ENCODE data around the gene KIF1B.
A peak's percentile ranks its signal among the peaks of the same experiment; 100 is the strongest.

Gene KIF1B

GRCh38 chr1:10396870-10397269, 186.5 kb downstream of the KIF1B start:
- POLR2A ChIA-PET = no interaction called here
- no peak for DNase-seq (ENCODE audit: extremely low spot score)
- CTCF ChIA-PET = no interaction called here
- TF ChIP-seq CTBP1 (IDR thresholded peaks at IDR 0.05; ENCODE audit: borderline replicate concordance) (no peak), L3MBTL2 (conservative IDR thresholded peaks at IDR 0.05) (no peak), NFRKB (IDR thresholded peaks at IDR 0.05) (no peak), FOXK2 (IDR thresholded peaks at IDR 0.05) (no peak), ARNT (IDR thresholded peaks at IDR 0.05) (no peak), BHLHE40 (IDR thresholded peaks at IDR 0.05; ENCODE audit: borderline replicate concordance) (no peak), PKNOX1 (IDR thresholded peaks at IDR 0.05) (no peak), LEF1 (IDR thresholded peaks at IDR 0.05; ENCODE audit: borderline replicate concordance) (no peak), ELF4 (IDR thresholded peaks at IDR 0.05) (no peak), TARDBP (IDR thresholded peaks at IDR 0.05) (no peak), HDGF (IDR thresholded peaks at IDR 0.05; ENCODE audit: borderline replicate concordance) (no peak), SP1 (IDR thresholded peaks at IDR 0.05) (no peak), ZNF384 (IDR thresholded peaks at IDR 0.05) (no peak)

GRCh38 chr1:10398278-10398733, 187.9 kb downstream of the KIF1B start:
- TF ChIP-seq FOXA1 (IDR thresholded peaks at IDR 0.05) = no peak
- TF ChIP-seq BHLHE40 (IDR thresholded peaks at IDR 0.05; ENCODE audit: borderline replicate concordance) = no peak
- TF ChIP-seq ZNF384 (IDR thresholded peaks at IDR 0.05) = no peak
- no peak for TF ChIP-seq FOXM1 (IDR thresholded peaks at IDR 0.05; ENCODE audit: borderline replicate concordance)
- no peak for TF ChIP-seq ARNT (IDR thresholded peaks at IDR 0.05)
- no peak for TF ChIP-seq FOXK2 (IDR thresholded peaks at IDR 0.05)
- TF ChIP-seq SUZ12 (IDR thresholded peaks at IDR 0.05) = no peak
- TF ChIP-seq HDGF (IDR thresholded peaks at IDR 0.05; ENCODE audit: borderline replicate concordance) = no peak
- TF ChIP-seq PKNOX1 (IDR thresholded peaks at IDR 0.05) = no peak
- no peak for TF ChIP-seq CTBP1 (IDR thresholded peaks at IDR 0.05; ENCODE audit: borderline replicate concordance)
- no peak for DNase-seq (ENCODE audit: extremely low spot score)
- CTCF ChIA-PET = interaction anchor here (0.6 kb wide), 1 partner anchor 22 kb away, joined by 3 read pairs; no protein-coding TSS in a partner anchor
- POLR2A ChIA-PET = interaction anchor here (0.6 to 1.8 kb wide), 4 partner anchors 10 to 189 kb away, joined by 3 to 10 read pairs (median 4); partner anchors contain the start of gene KIF1B

DNA sequence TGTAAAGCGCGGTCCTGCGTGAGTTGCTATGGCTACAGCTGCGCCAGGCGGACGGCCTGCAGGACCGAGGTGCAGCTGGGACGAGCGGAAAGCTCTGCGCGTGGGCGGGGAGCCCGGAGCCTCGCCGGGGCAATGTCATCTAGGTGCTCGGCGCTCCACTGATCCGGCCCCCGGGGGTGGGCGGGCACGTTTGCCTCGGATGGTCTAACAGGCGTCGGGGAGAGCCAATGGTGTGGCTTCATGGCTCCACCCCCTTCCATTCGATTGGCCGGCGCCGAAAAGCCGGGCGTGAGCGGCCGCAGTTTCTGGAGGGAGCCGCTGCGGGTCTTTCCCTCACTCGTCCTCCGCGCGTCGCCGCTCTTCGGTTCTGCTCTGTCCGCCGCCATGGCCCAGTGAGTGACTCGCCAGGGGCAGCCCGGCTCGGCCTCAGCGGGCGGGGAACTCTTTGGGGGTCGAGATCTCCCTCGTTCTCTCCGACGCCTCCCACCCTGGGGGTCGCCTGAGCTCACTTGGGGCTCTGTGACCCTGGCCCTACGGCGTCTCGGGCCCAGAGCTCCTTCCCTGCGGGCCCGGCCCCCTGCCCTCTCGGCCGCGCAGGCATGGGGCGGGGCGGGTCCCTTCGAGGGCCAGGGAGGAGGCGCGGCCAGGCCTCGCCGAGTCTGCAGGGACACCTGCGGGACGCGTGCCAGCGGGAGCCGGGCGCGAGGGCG, 188.5 kb downstream of the KIF1B start, which contains the start of gene PGD:
PGD (plus strand) TSS at position 331 of the 710 bp plus-strand sequence; CDS start at position 385, 54 bp downstream.
- CTCF ChIA-PET = interaction anchor here (0.6 kb wide), 2 partner anchors 23 to 25 kb away, joined by 3 read pairs; no protein-coding TSS in a partner anchor
- peak; percentile 6; the same call in 1 of the 2 replicates for TF ChIP-seq CTBP1 (IDR thresholded peaks at IDR 0.05; ENCODE audit: borderline replicate concordance)
- no peak for TF ChIP-seq FOXA1 (IDR thresholded peaks at IDR 0.05)
- no peak for TF ChIP-seq SUZ12 (IDR thresholded peaks at IDR 0.05)
- peak; percentile 42; the same call in 1 of the 2 replicates for TF ChIP-seq LEF1 (IDR thresholded peaks at IDR 0.05; ENCODE audit: borderline replicate concordance)
- peak; percentile 73 for TF ChIP-seq SP1 (IDR thresholded peaks at IDR 0.05)
- TF ChIP-seq HDGF (IDR thresholded peaks at IDR 0.05; ENCODE audit: borderline replicate concordance) = no peak
- no peak for TF ChIP-seq TARDBP (IDR thresholded peaks at IDR 0.05)
- TF ChIP-seq FOXM1 (IDR thresholded peaks at IDR 0.05; ENCODE audit: borderline replicate concordance) = no peak; the same call in 1 of the 2 replicates
- no peak for TF ChIP-seq FOXK2 (IDR thresholded peaks at IDR 0.05)
- no peak for TF ChIP-seq NFRKB (IDR thresholded peaks at IDR 0.05)
- TF ChIP-seq PKNOX1 (IDR thresholded peaks at IDR 0.05) = peak; percentile 99
- TF ChIP-seq L3MBTL2 (conservative IDR thresholded peaks at IDR 0.05) = peak; percentile 82
- no peak for TF ChIP-seq ZNF384 (IDR thresholded peaks at IDR 0.05)
- no peak for TF ChIP-seq BHLHE40 (IDR thresholded peaks at IDR 0.05; ENCODE audit: borderline replicate concordance)
- POLR2A ChIA-PET = interaction anchor here (0.6 to 1.8 kb wide), 6 partner anchors 11 to 189 kb away, joined by 3 to 10 read pairs (median 4); partner anchors contain the start of genes CENPS and KIF1B
- DNase-seq (ENCODE audit: extremely low spot score) = peak; percentile 98

GRCh38 chr1:10399444-10399941, 189.1 kb downstream of the KIF1B start:
- POLR2A ChIA-PET = interaction anchor here (0.9 to 1.8 kb wide), 3 partner anchors 11 to 31 kb away, joined by 3 to 10 read pairs (median 7); partner anchors contain the start of gene CENPS
- DNase-seq (ENCODE audit: extremely low spot score) = peak; percentile 18
- no peak for TF ChIP-seq PKNOX1 (IDR thresholded peaks at IDR 0.05)
- TF ChIP-seq CTBP1 (IDR thresholded peaks at IDR 0.05; ENCODE audit: borderline replicate concordance) = no peak
- TF ChIP-seq ZNF384 (IDR thresholded peaks at IDR 0.05) = no peak
- TF ChIP-seq SP1 (IDR thresholded peaks at IDR 0.05) = no peak
- no peak for TF ChIP-seq ELF4 (IDR thresholded peaks at IDR 0.05)
- CTCF ChIA-PET = interaction anchor here (0.6 kb wide), 1 partner anchor 25 kb away, joined by 3 read pairs; no protein-coding TSS in a partner anchor

GRCh38 chr1:10400013-10400412, 189.6 kb downstream of the KIF1B start:
- POLR2A ChIA-PET = interaction anchor here (0.9 to 1.8 kb wide), 3 partner anchors 10 to 30 kb away, joined by 3 to 10 read pairs (median 7); partner anchors contain the start of gene CENPS
- no peak for TF ChIP-seq FOXM1 (IDR thresholded peaks at IDR 0.05; ENCODE audit: borderline replicate concordance)
- TF ChIP-seq LEF1 (IDR thresholded peaks at IDR 0.05; ENCODE audit: borderline replicate concordance) = no peak
- no peak for TF ChIP-seq FOXK2 (IDR thresholded peaks at IDR 0.05)
- TF ChIP-seq HDGF (IDR thresholded peaks at IDR 0.05; ENCODE audit: borderline replicate concordance) = no peak
- no peak for TF ChIP-seq TARDBP (IDR thresholded peaks at IDR 0.05)
- no peak for TF ChIP-seq SP1 (IDR thresholded peaks at IDR 0.05)
- TF ChIP-seq PKNOX1 (IDR thresholded peaks at IDR 0.05) = no peak
- TF ChIP-seq FOXA1 (IDR thresholded peaks at IDR 0.05) = no peak
- TF ChIP-seq L3MBTL2 (conservative IDR thresholded peaks at IDR 0.05) = no peak
- no peak for TF ChIP-seq NFRKB (IDR thresholded peaks at IDR 0.05)
- no peak for TF ChIP-seq CTBP1 (IDR thresholded peaks at IDR 0.05; ENCODE audit: borderline replicate concordance)
- DNase-seq (ENCODE audit: extremely low spot score) = no peak
- CTCF ChIA-PET = no interaction called here
